ENCODE data around the gene CACNB1. TPM values are rescaled to one million over a fixed set of nuclear protein-coding genes. Genes with fewer than 3 reads are reported as not detected.

Gene CACNB1
- total and polyA plus RNA-seq, 2 of the 4 experiments (the other 2 are of a cell fraction), result 2.5 to 8.6 TPM

DNA sequence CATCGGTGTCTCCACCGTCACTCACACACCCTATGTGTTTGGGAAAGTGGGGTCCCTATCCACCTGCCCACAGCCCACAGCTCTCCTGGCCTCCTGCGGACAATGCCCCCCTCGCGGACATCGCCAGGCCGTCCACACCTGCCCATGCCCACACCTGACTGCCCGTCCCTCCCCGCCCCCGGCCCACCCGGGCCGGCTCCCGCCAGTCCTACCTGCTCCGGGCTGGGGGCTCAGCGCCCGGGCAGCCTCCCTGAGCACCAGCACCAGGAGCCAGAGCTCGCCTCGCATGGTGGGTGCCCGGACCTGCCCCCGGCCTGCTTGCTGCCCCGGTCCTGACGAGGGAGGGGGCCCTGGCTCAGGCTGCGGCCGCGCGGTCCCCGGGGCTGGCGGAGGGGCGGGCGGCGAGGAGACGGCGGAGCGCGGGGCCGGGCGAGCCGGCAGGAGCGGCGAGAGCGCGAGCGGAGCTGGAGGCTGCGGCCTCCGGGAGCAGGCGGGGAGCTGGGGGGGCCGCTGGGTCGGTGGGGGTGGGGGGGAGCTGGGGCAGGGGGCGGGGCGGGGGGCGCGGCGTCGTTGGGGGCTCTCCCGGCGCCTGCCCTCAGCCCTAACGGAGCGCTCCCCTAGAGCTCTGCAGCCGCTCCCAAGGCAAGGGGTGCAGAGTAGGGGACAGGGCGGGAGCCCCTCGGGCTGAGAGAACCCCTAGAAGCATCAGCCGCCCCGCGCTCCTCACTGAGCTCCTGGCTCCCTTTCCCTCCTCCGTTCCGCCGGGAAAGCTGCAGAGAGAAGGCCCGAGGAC is 46.1 kb downstream of the CACNB1 start, which contains the start of gene PLXDC1:
TSS of gene PLXDC1 (minus strand) at position 488 of the 793 bp plus-strand sequence. CDS start at position 288, 200 bp downstream.
- in situ Hi-C loops (cut with MboI; ENCODE audit: low sequenced_read_pairs), result loop anchor here (5.0 kb wide), 1 partner anchor 169 kb away; no protein-coding TSS in a partner anchor
- no peak within 1 kb of the TSS for H3K18ac ChIP-seq (ENCODE audit: low read depth, low read length)
- peaks cover 4% of the 10 kb centered on the region; the same call in 1 of the 2 replicates for H4K20me1 ChIP-seq (ENCODE audit: insufficient read depth, low read length)
- no peak within 1 kb of the TSS for H2BK15ac ChIP-seq (ENCODE audit: low read depth, low read length)
- no peak within 1 kb of the TSS for H3K23ac ChIP-seq (ENCODE audit: low read depth, low read length)
- no peak within 1 kb of the TSS for H4K5ac ChIP-seq (ENCODE audit: low read depth, low read length)
- no peak within 1 kb of the TSS for H4K8ac ChIP-seq (ENCODE audit: low read depth in 2 of 2, low read length in 2 of 2)
- no peak within 1 kb of the TSS for H2AK5ac ChIP-seq (ENCODE audit: low read depth, low read length)
- no peak within 1 kb of the TSS for H3K14ac ChIP-seq (replicated peaks; ENCODE audit: low read depth, low read length)
- no peak within 1 kb of the TSS for H2BK5ac ChIP-seq (ENCODE audit: low read depth, low read length, poor library complexity, severe bottlenecking)
- H3K4me3 ChIP-seq (ENCODE audit: insufficient read depth, low read depth, low read length), result peak within 1 kb of the TSS; percentile 42
- intact Hi-C loops (cut with micrococcal nuclease), result no loop called here
- peaks cover 20% of the 10 kb centered on the region for H3K27me3 ChIP-seq (ENCODE audit: control insufficient read depth, insufficient read depth, low read length)
- no peak within 1 kb of the TSS for H3K4ac ChIP-seq (ENCODE audit: low read depth, low read length)
- H3K9ac ChIP-seq (ENCODE audit: low read depth, low read length), result no peak within 1 kb of the TSS; the same call in 1 of the 2 replicates
- no peak for DNase-seq
- H2BK20ac ChIP-seq (ENCODE audit: low read depth, low read length), result no peak within 1 kb of the TSS
- H3K9me3 ChIP-seq (ENCODE audit: control insufficient read depth, insufficient read depth, low read length), result no peaks in the 10 kb centered on the region
- H3K27ac ChIP-seq (ENCODE audit: insufficient read depth, low read length), result no peak within 1 kb of the TSS
- H2AK9ac ChIP-seq (replicated peaks; ENCODE audit: low read depth, low read length, poor library complexity), result no peak within 1 kb of the TSS
- H3K36me3 ChIP-seq (ENCODE audit: control insufficient read depth, insufficient read depth, low read length), result no peaks in the 10 kb centered on the region
- H2BK120ac ChIP-seq (ENCODE audit: low read depth, low read length), result no peak within 1 kb of the TSS
- H3K79me1 ChIP-seq (ENCODE audit: low read depth in 1 of 2, low read length in 2 of 2), result no peaks in the 10 kb centered on the region
- H3K56ac ChIP-seq (ENCODE audit: extremely low read depth, insufficient read depth, low read length), result no peak within 1 kb of the TSS
- no peaks in the 10 kb centered on the region; the same call in 1 of the 2 replicates for H3K4me1 ChIP-seq (ENCODE audit: control insufficient read depth, insufficient read depth, low read length)
- no peak for ATAC-seq (ENCODE audit: low read depth)
- dilution Hi-C loops (cut with HindIII; ENCODE audit: low sequenced_read_pairs, unreplicated experiment), result no loop called here
- peak within 1 kb of the TSS; percentile 90 for H2AFZ ChIP-seq (replicated peaks; ENCODE audit: low read length, poor library complexity)
- ChIA-PET CTCF (interaction anchor here (1.4 kb wide), 1 partner anchor 168 kb away, joined by 7 read pairs; no protein-coding TSS in a partner anchor), POLR2A (ENCODE audit: unreplicated experiment) (no interaction called here)
- no TSS peak for BruUV-seq (replicated peaks)
- H4K91ac ChIP-seq (ENCODE audit: insufficient read depth, low read depth, low read length), result no peak within 1 kb of the TSS
- H3K9me1 ChIP-seq (ENCODE audit: insufficient read depth, low read length), result no peaks in the 10 kb centered on the region
- peak within 1 kb of the TSS; percentile 63; the same call in 1 of the 2 replicates for H3K4me2 ChIP-seq (ENCODE audit: low read depth, low read length)
- WGBS, 2 experiments (ENCODE audit: extremely low coverage in 2 of 2, insufficient read length in 1 of 2), result 7% methylated on average over 3 of the region's 68 CpGs; no CpG with 5 or more reads in 1 of the 2 experiments
- TF ChIP-seq MAFK (IDR thresholded peaks at IDR 0.05; ENCODE audit: low read depth, low read length), result no peak
- TF ChIP-seq BHLHE40 (IDR thresholded peaks at IDR 0.05; ENCODE audit: low read depth, low read length), result no peak
- no peak for TF ChIP-seq MXI1 (IDR thresholded peaks at IDR 0.05; ENCODE audit: borderline replicate concordance, low read depth, low read length)
- TF ChIP-seq NFE2L2 (IDR thresholded peaks at IDR 0.05; ENCODE audit: low read depth, low read length), result no peak
- TF ChIP-seq CHD1 (IDR thresholded peaks at IDR 0.05; ENCODE audit: low read depth, low read length), result no peak
- TF ChIP-seq FOS (IDR thresholded peaks at IDR 0.05; ENCODE audit: low read depth, low read length), result no peak
- TF ChIP-seq MAZ (IDR thresholded peaks at IDR 0.05; ENCODE audit: borderline replicate concordance, low read depth, low read length), result no peak; the same call in 1 of the 2 replicates
- TF ChIP-seq CEBPB (IDR thresholded peaks at IDR 0.05; ENCODE audit: low read depth, low read length), result no peak
- TF ChIP-seq, protein P1, sequence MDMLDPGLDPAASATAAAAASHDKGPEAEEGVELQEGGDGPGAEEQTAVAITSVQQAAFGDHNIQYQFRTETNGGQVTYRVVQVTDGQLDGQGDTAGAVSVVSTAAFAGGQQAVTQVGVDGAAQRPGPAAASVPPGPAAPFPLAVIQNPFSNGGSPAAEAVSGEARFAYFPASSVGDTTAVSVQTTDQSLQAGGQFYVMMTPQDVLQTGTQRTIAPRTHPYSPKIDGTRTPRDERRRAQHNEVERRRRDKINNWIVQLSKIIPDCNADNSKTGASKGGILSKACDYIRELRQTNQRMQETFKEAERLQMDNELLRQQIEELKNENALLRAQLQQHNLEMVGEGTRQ (IDR thresholded peaks at IDR 0.05; ENCODE audit: low read depth, low read length), result no peak
- no peak for TF ChIP-seq SMC3 (IDR thresholded peaks at IDR 0.05; ENCODE audit: low read depth, low read length)
- TF ChIP-seq POLR2A (IDR thresholded peaks at IDR 0.05; ENCODE audit: low read depth, low read length), result no peak
- TF ChIP-seq CTCF (conservative IDR thresholded peaks at IDR 0.05; ENCODE audit: low read depth, low read length), result no peak
- TF ChIP-seq RCOR1 (IDR thresholded peaks at IDR 0.05; ENCODE audit: insufficient replicate concordance, low read length), result no peak
- TF ChIP-seq RFX5 (IDR thresholded peaks at IDR 0.05; ENCODE audit: low read depth, low read length), result no peak
- TF ChIP-seq RAD21 (IDR thresholded peaks at IDR 0.05; ENCODE audit: low read length), result no peak

Measured in IMR-90 (cell line).